Suprapubic skin (tissue), 4 donors: ENCODE measurements around the gene OTUD5. TPM values are rescaled to one million over a fixed set of nuclear protein-coding genes. Genes with fewer than 3 reads are reported as not detected.

Experiments
- DNase-seq, 2 donors: peaks; one replicate each; pipeline ENCODE4 v3.0.0-alpha.2; 2019; ENCODE audit warnings: low spot score in 2 of 2
- H3K27ac ChIP-seq: fragments of 200-600 bp; sonication (generic); one replicate; pipeline ENCODE4 v1.5.1; 2019
- H3K27me3 ChIP-seq: fragments of 200-600 bp; sonication (generic); one replicate; pipeline ENCODE4 v1.5.1; 2019
- H3K36me3 ChIP-seq: fragments of 200-600 bp; sonication (generic); one replicate; pipeline ENCODE4 v1.5.1; 2019
- H3K4me1 ChIP-seq: fragments of 200-600 bp; sonication (generic); one replicate; pipeline ENCODE4 v1.5.1; 2019
- H3K4me3 ChIP-seq: fragments of 200-600 bp; sonication (generic); one replicate; pipeline ENCODE4 v1.5.1; 2019; ENCODE audit warnings: mild to moderate bottlenecking
- H3K9me3 ChIP-seq: fragments of 200-600 bp; sonication (generic); one replicate; pipeline ENCODE4 v1.5.1; 2019
- EP300 ChIP-seq: sonication (generic); formaldehyde crosslinking; IDR thresholded peaks from one replicate; pipeline ENCODE4 v1.6.1; 2017; ENCODE audit warnings: antibody characterized with exemption
- POLR2A ChIP-seq, 2 donors: fragments of 450-650 bp; IDR thresholded peaks; one replicate each; pipeline ENCODE4 v1.6.1; 2017; ENCODE audit warnings: antibody characterized with exemption in 2 of 2, mild to moderate bottlenecking in 2 of 2, moderate library complexity in 2 of 2
- POLR2AphosphoS5 ChIP-seq, 3 donors: sonication (generic); formaldehyde crosslinking; IDR thresholded peaks; one replicate each; pipeline ENCODE4 v1.6.1; 2017; ENCODE audit warnings: antibody characterized with exemption in 3 of 3
- WGBS: methylation state at CpG from one replicate; pipeline ENCODE4 v1.1.5; 2018; 5-methylcytosine and 5-hydroxymethylcytosine counted together
- total RNA-seq, 4 donors: library from RNA; depleted of rRNA; stranded (reverse); fragments of >200 nt; gene quantifications; one replicate each; pipeline ENCODE4 v1.1.0, GENCODE V29; 2016
- TF ChIP-seq, protein P1 (sequence below), 2 donors: fragments of 200-600 bp in 1 of 2; fragments of 450-650 bp in 1 of 2; sonication (generic) in 1 of 2; IDR thresholded peaks; one replicate each; pipeline ENCODE4 v1.5.1; 2016 to 2019; ENCODE audit warnings: antibody characterized with exemption in 2 of 2, mild to moderate bottlenecking in 1 of 2, moderate library complexity in 1 of 2

Gene OTUD5
- total RNA-seq, 4 donors from 2014 or later: 32.3 to 50.1 (median 46.2) TPM

DNA sequence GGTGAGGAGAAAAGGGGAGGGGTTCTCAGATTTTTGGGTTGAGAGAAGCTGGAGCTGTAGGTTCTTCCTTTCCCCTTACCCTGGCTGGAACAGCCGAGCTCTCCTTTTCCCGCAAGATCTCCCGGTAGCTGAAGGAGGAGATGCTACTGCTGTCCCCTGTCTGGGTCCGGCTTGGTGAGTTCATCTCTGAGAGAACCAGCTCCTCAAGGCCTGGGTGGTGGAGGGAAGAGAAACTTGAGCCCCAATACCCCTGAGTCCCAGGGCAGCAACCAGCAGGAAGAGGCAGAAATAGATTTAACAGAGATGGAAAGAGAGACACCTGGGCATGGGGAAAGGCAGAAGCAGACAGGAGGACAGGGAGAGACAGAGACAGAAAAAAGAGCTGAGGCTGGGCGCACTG is 20.8 kb upstream of the OTUD5 start:
- 84% methylated on average over 5 of the region's 5 CpGs for WGBS
- Histone ChIP-seq H3K27me3 (no peaks in the 10 kb centered on the region), H3K9me3 (no peaks in the 10 kb centered on the region), H3K36me3 (peaks cover 56% of the 10 kb centered on the region), H3K4me3 (no peak overlapping the region), H3K4me1 (no peaks in the 10 kb centered on the region), H3K27ac (no peak overlapping the region)
- TF ChIP-seq POLR2A (IDR thresholded peaks at IDR 0.05) (no peak), EP300 (no peak), POLR2AphosphoS5 (IDR thresholded peaks at IDR 0.05) (no peak)
- TF ChIP-seq, protein P1, sequence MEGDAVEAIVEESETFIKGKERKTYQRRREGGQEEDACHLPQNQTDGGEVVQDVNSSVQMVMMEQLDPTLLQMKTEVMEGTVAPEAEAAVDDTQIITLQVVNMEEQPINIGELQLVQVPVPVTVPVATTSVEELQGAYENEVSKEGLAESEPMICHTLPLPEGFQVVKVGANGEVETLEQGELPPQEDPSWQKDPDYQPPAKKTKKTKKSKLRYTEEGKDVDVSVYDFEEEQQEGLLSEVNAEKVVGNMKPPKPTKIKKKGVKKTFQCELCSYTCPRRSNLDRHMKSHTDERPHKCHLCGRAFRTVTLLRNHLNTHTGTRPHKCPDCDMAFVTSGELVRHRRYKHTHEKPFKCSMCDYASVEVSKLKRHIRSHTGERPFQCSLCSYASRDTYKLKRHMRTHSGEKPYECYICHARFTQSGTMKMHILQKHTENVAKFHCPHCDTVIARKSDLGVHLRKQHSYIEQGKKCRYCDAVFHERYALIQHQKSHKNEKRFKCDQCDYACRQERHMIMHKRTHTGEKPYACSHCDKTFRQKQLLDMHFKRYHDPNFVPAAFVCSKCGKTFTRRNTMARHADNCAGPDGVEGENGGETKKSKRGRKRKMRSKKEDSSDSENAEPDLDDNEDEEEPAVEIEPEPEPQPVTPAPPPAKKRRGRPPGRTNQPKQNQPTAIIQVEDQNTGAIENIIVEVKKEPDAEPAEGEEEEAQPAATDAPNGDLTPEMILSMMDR (IDR thresholded peaks at IDR 0.05): no peak
- no peak for DNase-seq

DNA sequence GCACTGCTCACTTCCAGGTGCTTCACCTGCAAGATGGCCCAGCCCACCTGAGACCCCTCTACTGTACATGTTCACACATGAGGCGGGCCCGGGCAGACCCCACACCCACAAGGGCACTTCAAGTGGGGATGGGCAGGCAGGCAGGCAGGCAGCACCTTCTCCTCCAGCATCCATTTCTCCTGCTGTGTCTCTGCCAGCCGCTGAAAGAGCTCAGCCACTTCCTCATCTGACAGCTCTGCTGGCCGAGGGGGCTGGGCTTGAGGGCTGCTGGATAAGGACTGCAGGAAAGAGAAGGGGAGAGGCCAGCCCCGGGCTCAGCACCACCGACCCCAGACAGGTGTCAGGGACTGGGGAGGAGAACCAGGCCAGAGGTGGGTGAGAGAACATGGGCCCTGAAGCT is 18.7 kb upstream of the OTUD5 start:
- peaks cover 37% of the 10 kb centered on the region for H3K36me3 ChIP-seq
- no peak for TF ChIP-seq EP300
- no peak for TF ChIP-seq POLR2A (IDR thresholded peaks at IDR 0.05)
- TF ChIP-seq POLR2AphosphoS5 (IDR thresholded peaks at IDR 0.05): no peak
- TF ChIP-seq, protein P1 (IDR thresholded peaks at IDR 0.05): no peak
- no peaks in the 10 kb centered on the region for H3K9me3 ChIP-seq
- no peak overlapping the region for H3K4me3 ChIP-seq
- DNase-seq: no peak
- WGBS: 71% methylated on average over 6 of the region's 6 CpGs
- no peak overlapping the region for H3K27ac ChIP-seq
- H3K4me1 ChIP-seq: peaks cover 15% of the 10 kb centered on the region
- no peaks in the 10 kb centered on the region for H3K27me3 ChIP-seq

DNA sequence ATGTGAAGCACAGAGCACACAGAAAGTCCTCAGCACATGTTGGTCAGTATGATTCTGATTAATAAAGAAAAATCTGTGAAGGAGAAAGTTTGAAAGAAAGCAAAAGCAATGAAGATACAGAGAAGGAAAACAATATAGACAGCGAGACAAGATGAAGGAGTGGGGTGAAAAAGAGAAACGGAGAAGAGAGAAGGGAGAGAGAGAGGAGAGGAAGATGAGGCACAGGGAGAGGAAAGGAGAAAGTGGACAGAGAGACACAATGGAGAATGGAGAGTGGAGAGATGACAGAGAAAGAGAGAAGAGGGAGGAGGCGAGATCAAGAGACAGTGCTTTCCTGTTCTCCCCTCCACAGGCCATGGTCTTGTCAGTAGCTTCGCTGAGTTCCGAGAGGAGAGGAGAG is 18.1 kb upstream of the OTUD5 start:
- Histone ChIP-seq H3K27ac (no peak overlapping the region), H3K36me3 (peaks cover 34% of the 10 kb centered on the region), H3K4me1 (peaks cover 15% of the 10 kb centered on the region), H3K9me3 (no peaks in the 10 kb centered on the region), H3K4me3 (no peak overlapping the region), H3K27me3 (no peaks in the 10 kb centered on the region)
- WGBS: 84% methylated on average over 5 of the region's 5 CpGs
- TF ChIP-seq, protein P1 (IDR thresholded peaks at IDR 0.05): no peak
- TF ChIP-seq POLR2AphosphoS5 (IDR thresholded peaks at IDR 0.05) (no peak), POLR2A (IDR thresholded peaks at IDR 0.05) (no peak), EP300 (no peak)
- DNase-seq: no peak

DNA sequence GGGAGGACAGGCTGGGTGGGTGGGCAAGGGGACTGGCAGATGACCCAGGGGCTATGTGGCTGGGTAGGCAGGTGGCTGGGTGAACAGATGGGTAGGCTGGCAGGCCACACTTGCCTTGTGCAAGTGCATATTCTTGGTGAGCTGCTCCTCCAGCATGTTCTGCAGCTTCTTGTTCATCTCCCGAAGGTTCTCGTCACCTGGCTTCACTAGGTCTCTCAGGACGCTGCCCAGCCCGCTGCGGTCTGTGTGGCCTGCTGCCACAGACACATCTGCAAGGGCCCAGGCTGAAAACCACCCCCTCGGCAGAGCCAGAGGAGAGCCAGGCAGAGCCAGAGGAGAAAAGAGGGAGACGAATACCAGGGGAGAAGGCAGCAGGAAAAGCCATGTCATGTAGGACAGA is 17.6 kb upstream of the OTUD5 start:
- H3K36me3 ChIP-seq: peaks cover 31% of the 10 kb centered on the region
- no peak for DNase-seq
- no peak overlapping the region for H3K4me3 ChIP-seq
- 79% methylated on average over 7 of the region's 7 CpGs for WGBS
- H3K4me1 ChIP-seq: peaks cover 15% of the 10 kb centered on the region
- H3K9me3 ChIP-seq: no peaks in the 10 kb centered on the region
- H3K27ac ChIP-seq: no peak overlapping the region
- no peaks in the 10 kb centered on the region for H3K27me3 ChIP-seq
- no peak for TF ChIP-seq EP300
- TF ChIP-seq POLR2AphosphoS5 (IDR thresholded peaks at IDR 0.05): no peak
- no peak for TF ChIP-seq POLR2A (IDR thresholded peaks at IDR 0.05)
- TF ChIP-seq, protein P1 (IDR thresholded peaks at IDR 0.05): no peak

DNA sequence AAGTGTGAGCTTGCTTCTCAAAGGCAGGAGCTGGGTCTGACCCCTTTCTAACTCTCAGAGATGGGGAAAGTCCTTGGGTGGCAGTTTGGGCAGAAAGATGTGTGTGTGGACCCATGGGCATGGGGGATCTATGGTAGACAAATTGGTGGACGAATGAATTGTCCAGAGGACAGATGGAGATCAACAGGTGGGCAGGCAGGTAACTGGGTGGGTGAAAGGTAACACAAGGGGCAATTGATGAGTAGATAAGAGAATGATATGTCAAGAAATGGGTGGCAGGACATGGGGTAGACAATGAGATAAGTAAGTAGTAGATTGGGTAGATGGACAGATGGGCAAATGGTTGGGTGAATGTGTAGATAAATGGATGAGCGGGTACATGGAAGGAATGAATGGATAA is 17.2 kb upstream of the OTUD5 start:
- peaks cover 31% of the 10 kb centered on the region for H3K36me3 ChIP-seq
- WGBS: 83% methylated on average over 2 of the region's 2 CpGs
- peaks cover 15% of the 10 kb centered on the region for H3K4me1 ChIP-seq
- no peak for TF ChIP-seq POLR2A (IDR thresholded peaks at IDR 0.05)
- no peak overlapping the region for H3K4me3 ChIP-seq
- H3K27ac ChIP-seq: no peak overlapping the region
- no peaks in the 10 kb centered on the region for H3K9me3 ChIP-seq
- H3K27me3 ChIP-seq: no peaks in the 10 kb centered on the region
- DNase-seq: no peak

DNA sequence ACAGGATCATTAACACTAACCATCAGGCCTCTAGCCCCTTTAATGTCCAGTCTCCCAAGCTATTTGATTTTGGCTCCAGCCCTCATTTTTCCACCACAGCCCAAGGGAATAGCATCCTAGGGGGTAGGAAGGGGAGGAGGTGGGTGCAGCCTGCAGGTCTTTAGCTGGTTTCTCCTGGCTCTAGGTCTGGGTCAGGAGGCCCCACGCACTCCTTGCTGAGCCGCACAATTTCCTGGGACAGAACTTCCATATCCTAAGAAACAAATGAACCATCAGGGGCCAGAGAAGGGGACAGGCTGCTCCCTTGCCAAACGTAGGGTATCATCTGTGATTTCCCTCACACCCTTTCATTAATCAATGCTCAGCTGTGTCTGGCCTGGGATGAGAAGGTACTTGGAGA is 16.6 kb upstream of the OTUD5 start:
- H3K36me3 ChIP-seq: peaks cover 31% of the 10 kb centered on the region
- H3K4me3 ChIP-seq: no peak overlapping the region
- no peak overlapping the region for H3K27ac ChIP-seq
- no peaks in the 10 kb centered on the region for H3K27me3 ChIP-seq
- 92% methylated on average over 3 of the region's 3 CpGs for WGBS
- peaks cover 15% of the 10 kb centered on the region for H3K4me1 ChIP-seq
- no peak for TF ChIP-seq POLR2A (IDR thresholded peaks at IDR 0.05)
- no peak for TF ChIP-seq POLR2AphosphoS5 (IDR thresholded peaks at IDR 0.05)
- TF ChIP-seq, protein P1 (IDR thresholded peaks at IDR 0.05): no peak
- no peak for TF ChIP-seq EP300
- no peaks in the 10 kb centered on the region for H3K9me3 ChIP-seq
- no peak for DNase-seq
